ENCODE results near the gene ITGA5. TPM values are rescaled to one million over a fixed set of nuclear protein-coding genes. Genes with fewer than 3 reads are reported as not detected.

ITGA5 gene
- total RNA-seq, 2 donors from 2014 or later, result 31.8 to 32.1 TPM

DNA sequence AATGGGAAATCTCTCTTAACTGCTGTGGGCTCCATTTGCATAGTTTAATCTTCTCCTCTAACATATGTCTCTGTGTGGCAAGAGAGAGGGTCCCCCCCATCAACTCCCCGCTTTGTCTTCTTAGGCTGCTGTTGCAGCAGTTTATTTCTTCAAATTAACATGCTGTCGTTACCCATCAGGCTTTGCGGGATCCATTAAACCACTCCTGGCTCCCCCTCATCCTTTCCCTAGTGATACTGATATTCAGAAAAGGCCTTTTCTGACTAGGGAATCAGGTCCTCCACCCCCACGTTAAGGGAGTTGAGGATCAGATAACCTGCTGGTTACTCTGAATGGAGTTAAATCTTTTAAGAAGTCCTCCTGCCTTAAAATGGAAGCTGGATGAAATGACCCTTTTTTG is 70.0 kb downstream of the ITGA5 start:
- H3K36me3 Mint-ChIP-seq, result peaks cover 35% of the 10 kb centered on the region
- H3K27ac Mint-ChIP-seq, result no peak overlapping the region
- H3K4me1 Mint-ChIP-seq (ENCODE audit: low read depth in 2 of 2), result peaks cover 0 to 14% of the 10 kb centered on the region in 2 donors
- ATAC-seq (no peak), DNase-seq (ENCODE audit: low spot score) (no peak)
- no peaks in the 10 kb centered on the region for H3K27me3 Mint-ChIP-seq
- H3K4me3 Mint-ChIP-seq, result no peak overlapping the region
- H3K9me3 Mint-ChIP-seq, result no peaks in the 10 kb centered on the region

Other genes with a start within 250 kb of the ITGA5 start
- 10 to 100 TPM; 25.2 to 25.3 TPM for gene SMUG1, start 230.3 kb downstream of the ITGA5 start, total RNA-seq
- gene CBX5, start 139.1 kb downstream of the ITGA5 start, total RNA-seq, result 10 to 100 TPM; 65.6 to 73.6 TPM
- 1,000 to 10,000 TPM in 1 of 2 donors, 100 to 1,000 TPM in 1; 997 to 1,580 TPM for gene HNRNPA1, start 138.5 kb downstream of the ITGA5 start, total RNA-seq
- gene NFE2, start 118.3 kb downstream of the ITGA5 start, total RNA-seq, result 1 to 10 TPM in 1 of 2 donors, not detected in 1; 3.7 TPM
- gene COPZ1, start 94.1 kb downstream of the ITGA5 start, total RNA-seq, result 100 to 1,000 TPM; 111 to 158 TPM
- 10 to 100 TPM; 23.5 to 91.5 TPM for gene GPR84, start 54.8 kb downstream of the ITGA5 start, total RNA-seq
- gene ZNF385A, start 34.5 kb downstream of the ITGA5 start, total RNA-seq, result 1 to 10 TPM; 1.1 to 1.5 TPM
- gene GTSF1, start 54.3 kb upstream of the ITGA5 start, total RNA-seq, result 10 to 100 TPM in 1 of 2 donors, 1 to 10 TPM in 1; 7.2 to 10.5 TPM
- 100 to 1,000 TPM; 143 to 179 TPM for gene NCKAP1L, start 78.5 kb upstream of the ITGA5 start, total RNA-seq
- gene PDE1B, start 130.3 kb upstream of the ITGA5 start, total RNA-seq, result 10 to 100 TPM; 28.4 to 34.6 TPM
- gene PPP1R1A, start 169.4 kb upstream of the ITGA5 start, total RNA-seq, result not detected
- gene LACRT, start 215.6 kb upstream of the ITGA5 start, total RNA-seq, result not detected
- not detected for gene DCD, start 229.1 kb upstream of the ITGA5 start, total RNA-seq